Breast epithelium (tissue), 3 donors: Measurements from ENCODE around the gene SLC7A7.

Source experiments
- CTCF ChIP-seq, 3 donors: fragments of 450-650 bp; IDR thresholded peaks; one replicate each; pipeline ENCODE4 v1.5.1; 2016 to 2017; ENCODE audit warnings: antibody characterized with exemption in 3 of 3, mild to moderate bottlenecking in 3 of 3, moderate library complexity in 3 of 3
- POLR2A ChIP-seq: fragments of 450-650 bp; IDR thresholded peaks from one replicate; pipeline ENCODE4 v1.6.1; 2016; ENCODE audit warnings: antibody characterized with exemption, mild to moderate bottlenecking, moderate library complexity
- POLR2AphosphoS5 ChIP-seq, 3 donors: sonication (generic); formaldehyde crosslinking; IDR thresholded peaks; one replicate each; pipeline ENCODE4 v1.6.1; 2017; ENCODE audit warnings: antibody characterized with exemption in 3 of 3

- no peak for TF ChIP-seq CTCF (IDR thresholded peaks at IDR 0.05)
- TF ChIP-seq POLR2AphosphoS5 (IDR thresholded peaks at IDR 0.05): no peak
- TF ChIP-seq POLR2A: no peak
Observed at GRCh38 chr14:22770481-22771187, 44.6 kb downstream of the SLC7A7 start.
